OCI-LY3 (cell line): ENCODE measurements around the gene RAP1GAP.

Experiments
- EZH2phosphoT487 ChIP-seq: fragments of 200-600 bp; shearing (Covaris generic); IDR thresholded peaks from 2 replicates; pipeline ENCODE4 v1.6.1; 2018; ENCODE audit warnings: antibody characterized with exemption, mixed run types, low read depth
- TF ChIP-seq, protein P1 (sequence below): fragments of 200-600, 300-600 bp; sonication (generic); IDR thresholded peaks from 2 replicates; pipeline ENCODE4 v1.5.1; 2014; ENCODE audit warnings: antibody characterized with exemption, low read length, low read depth

DNA sequence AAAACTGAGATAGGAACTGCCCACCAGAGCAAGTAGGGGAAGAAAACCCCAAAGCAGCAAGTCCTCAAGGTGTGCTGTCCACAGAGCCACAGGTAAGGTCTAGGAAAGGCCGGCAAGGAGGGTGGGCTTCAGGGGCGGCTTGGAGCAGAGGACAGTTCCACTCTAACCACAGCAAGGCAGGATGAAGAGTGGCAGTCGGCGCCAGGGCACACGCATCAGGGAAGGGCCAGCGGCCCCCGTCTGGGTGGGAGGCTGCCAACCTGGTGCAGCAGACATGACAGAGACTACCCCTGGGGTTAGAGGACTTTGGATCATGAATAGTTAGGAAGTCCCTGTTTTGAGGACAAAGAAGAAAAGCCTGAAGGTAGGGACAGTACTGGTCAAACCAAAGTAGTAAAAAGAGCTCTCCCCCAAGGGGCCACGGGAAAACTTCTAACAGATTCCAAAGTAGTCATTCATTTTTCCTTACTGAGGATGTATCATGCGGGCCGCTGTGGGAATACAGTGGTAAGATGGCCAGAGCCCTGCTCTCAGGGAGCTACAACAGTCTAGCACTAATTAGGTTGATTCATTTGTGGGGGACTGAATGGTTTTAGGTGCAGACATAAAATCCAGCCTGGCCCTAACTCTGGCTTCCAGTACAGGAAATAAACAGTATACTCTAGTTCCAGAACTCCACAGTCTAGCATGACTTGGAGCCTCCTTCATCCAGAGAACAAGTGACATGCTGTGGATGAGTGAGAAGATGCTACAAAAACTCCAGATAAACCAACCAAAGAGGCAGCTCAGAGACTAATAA lies 3.5 kb upstream of the RAP1GAP start:
- TF ChIP-seq, protein P1, sequence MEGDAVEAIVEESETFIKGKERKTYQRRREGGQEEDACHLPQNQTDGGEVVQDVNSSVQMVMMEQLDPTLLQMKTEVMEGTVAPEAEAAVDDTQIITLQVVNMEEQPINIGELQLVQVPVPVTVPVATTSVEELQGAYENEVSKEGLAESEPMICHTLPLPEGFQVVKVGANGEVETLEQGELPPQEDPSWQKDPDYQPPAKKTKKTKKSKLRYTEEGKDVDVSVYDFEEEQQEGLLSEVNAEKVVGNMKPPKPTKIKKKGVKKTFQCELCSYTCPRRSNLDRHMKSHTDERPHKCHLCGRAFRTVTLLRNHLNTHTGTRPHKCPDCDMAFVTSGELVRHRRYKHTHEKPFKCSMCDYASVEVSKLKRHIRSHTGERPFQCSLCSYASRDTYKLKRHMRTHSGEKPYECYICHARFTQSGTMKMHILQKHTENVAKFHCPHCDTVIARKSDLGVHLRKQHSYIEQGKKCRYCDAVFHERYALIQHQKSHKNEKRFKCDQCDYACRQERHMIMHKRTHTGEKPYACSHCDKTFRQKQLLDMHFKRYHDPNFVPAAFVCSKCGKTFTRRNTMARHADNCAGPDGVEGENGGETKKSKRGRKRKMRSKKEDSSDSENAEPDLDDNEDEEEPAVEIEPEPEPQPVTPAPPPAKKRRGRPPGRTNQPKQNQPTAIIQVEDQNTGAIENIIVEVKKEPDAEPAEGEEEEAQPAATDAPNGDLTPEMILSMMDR, result no peak
- TF ChIP-seq EZH2phosphoT487, result no peak
